ENCODE data around the gene EBF3.

- TF ChIP-seq CTCF (IDR thresholded peaks at IDR 0.05; ENCODE audit: low read depth, low read length) = no peak
- TF ChIP-seq EZH2phosphoT487 (IDR thresholded peaks at IDR 0.05; ENCODE audit: low read depth) = no peak
These were observed 126.0 kb downstream of the EBF3 start for GRCh38 chr10:129837909-129838582.
